GM13976 (cell line): ENCODE data around the gene ATP8B2.
"Not testable (repeated sequence)": the region's sequence is repeated elsewhere in the genome, so short reads cannot be mapped to it uniquely, and the experiment has no call there.

Experiments
- DNase-seq: peaks from one replicate; pipeline ENCODE4 v3.0.0; 2012; ENCODE audit warnings: low spot score
- in situ Hi-C: fragments of 300-500 bp; cut with MboI; formaldehyde crosslinking; loops from one replicate; pipeline ENCODE4 v1.12.0; 2022; ENCODE audit warnings: low sequenced_read_pairs, mixed read lengths, inconsistent platforms; ENCODE audit not compliant: unreplicated experiment
- TF ChIP-seq, protein P1 (sequence below): IDR thresholded peaks from 2 replicates; pipeline ENCODE4 v1.5.1; 2012; ENCODE audit warnings: borderline replicate concordance, mild to moderate bottlenecking; ENCODE audit not compliant: insufficient read depth; ENCODE audit errors: extremely low read depth, missing control alignments, control extremely low read depth

The ATP8B2 gene

DNA sequence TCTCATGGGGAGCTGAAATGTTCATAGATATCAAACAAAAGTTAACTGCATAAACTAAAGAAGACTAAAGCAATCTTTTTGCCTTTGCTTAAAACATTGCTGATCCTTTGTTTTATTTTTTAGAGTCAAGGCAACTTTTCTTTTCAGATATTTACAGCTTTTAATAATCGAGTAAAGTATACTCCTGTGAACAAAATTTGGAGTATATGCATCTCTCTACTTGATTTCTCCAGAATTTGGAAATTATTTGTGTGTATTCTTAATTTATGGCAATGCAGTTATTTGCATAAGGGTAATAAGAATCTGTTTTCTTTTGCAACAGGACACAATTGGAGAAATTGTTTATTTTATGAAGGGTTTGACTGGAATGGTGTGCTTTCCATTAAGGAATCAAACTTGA is 8.6 kb upstream of the ATP8B2 start:
- TF ChIP-seq, protein P1, sequence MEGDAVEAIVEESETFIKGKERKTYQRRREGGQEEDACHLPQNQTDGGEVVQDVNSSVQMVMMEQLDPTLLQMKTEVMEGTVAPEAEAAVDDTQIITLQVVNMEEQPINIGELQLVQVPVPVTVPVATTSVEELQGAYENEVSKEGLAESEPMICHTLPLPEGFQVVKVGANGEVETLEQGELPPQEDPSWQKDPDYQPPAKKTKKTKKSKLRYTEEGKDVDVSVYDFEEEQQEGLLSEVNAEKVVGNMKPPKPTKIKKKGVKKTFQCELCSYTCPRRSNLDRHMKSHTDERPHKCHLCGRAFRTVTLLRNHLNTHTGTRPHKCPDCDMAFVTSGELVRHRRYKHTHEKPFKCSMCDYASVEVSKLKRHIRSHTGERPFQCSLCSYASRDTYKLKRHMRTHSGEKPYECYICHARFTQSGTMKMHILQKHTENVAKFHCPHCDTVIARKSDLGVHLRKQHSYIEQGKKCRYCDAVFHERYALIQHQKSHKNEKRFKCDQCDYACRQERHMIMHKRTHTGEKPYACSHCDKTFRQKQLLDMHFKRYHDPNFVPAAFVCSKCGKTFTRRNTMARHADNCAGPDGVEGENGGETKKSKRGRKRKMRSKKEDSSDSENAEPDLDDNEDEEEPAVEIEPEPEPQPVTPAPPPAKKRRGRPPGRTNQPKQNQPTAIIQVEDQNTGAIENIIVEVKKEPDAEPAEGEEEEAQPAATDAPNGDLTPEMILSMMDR: no peak
- no peak for DNase-seq
- in situ Hi-C loops: no loop called here

DNA sequence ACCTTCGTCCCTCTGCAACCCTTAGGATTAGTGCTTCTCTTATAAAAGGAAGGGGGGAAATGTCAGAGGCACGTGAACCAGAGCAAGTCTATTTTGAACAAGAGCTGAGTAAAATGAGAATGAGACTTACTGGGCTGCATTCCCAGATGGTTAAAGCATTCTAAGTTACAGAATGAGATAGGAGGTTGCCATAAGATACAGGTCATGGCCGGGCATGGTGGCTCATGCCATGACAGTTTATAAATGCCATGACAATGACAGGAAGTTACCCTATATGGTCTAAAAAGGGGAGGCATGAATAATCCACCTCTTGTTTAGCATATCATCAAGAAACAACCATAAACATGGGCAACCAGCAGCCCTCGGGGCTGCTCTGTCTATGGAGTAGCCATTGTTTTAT is 6.9 kb upstream of the ATP8B2 start:
- in situ Hi-C loops: no loop called here

DNA sequence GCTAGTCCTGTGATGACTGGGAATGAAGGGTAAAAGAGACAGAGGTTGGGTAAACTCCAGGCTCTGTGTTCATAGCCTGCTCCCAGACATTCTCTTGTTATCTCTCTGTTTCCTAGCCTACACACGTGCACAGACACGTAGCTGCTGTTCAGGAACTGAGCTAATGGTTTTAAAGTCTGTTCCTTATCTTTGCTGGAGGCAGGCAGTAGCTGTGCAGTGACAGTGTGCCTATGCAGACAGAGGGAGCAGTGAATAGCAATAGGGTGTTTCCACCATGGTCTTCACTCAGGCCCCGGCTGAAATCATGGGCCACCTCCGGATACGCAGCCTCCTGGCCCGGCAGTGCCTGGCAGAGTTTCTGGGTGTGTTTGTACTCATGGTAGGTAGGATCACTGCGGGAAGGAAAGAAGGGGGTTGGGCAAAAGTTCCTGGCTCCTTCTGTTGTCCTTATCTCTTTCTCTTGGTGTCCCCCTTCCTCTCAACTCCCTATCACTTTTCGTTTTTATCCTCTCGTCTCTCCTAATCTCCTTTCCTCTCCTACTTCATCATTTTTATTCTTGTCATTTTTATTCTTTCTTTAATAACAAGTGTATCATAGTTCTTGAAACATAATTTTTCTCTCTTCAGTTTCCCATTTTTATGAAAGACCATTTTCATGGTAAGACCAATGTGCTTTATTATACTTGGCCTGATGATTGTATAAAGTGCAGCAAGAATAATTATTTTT is 4.3 kb upstream of the ATP8B2 start, which contains the start of gene AQP10:
AQP10 (plus strand) TSS at position 212 of the 727 bp plus-strand sequence; CDS start at position 275, 63 bp downstream.
- DNase-seq: no peak
- in situ Hi-C loops: no loop called here
- TF ChIP-seq, protein P1: no peak

More for the DNA sequence above, 6.9 kb upstream of the ATP8B2 start:
- TF ChIP-seq, protein P1: no peak
- DNase-seq: no peak

DNA sequence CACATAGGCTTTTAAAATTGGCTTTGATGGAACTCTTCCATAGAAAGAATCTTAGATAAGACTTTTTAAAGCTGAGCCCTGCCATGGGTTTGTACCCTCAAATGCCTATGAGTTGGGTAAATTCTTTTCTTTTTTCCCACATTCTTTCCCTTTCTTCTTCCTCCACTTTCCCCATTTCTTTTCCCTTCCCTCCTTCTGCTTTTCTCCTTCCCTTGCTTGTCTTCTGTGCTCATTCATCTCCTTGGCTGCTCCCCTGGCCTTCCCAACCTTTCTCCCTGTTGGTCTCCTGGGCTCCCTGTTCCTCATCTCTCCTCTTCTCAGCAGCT is 3.8 kb upstream of the ATP8B2 start:
- DNase-seq, in situ Hi-C loops: not testable (repeated sequence)

DNA sequence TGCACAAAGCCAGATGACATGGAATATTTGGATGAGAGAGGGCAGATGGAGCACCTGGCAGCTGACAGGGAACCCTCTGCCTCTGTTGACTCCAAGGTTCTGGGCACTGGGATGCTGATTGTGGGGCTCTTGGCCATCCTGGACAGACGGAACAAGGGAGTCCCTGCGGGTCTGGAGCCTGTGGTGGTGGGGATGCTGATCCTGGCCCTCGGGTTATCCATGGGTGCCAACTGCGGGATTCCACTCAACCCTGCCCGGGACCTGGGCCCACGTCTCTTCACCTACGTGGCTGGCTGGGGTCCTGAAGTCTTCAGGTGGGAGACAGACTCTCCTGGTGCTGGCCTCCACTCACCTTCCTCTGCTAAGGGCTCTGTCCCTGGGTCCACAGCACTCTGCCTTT is 1.8 kb upstream of the ATP8B2 start:
- TF ChIP-seq, protein P1: no peak
- peak; percentile 10 for DNase-seq
- in situ Hi-C loops: no loop called here

DNA sequence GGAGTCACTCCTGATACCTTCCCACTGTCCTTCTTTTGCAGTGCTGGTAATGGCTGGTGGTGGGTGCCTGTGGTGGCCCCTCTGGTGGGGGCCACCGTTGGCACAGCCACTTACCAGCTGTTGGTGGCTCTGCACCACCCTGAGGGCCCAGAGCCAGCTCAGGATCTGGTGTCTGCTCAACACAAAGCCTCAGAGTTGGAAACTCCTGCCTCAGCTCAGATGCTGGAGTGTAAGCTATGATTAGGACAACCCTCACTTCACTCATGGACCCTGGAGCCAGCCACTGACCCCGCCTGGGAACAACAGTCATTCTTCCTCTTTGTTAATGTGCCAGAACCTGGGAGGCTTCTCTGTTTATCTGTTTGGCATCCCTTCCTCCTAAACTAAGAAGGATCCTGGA is 1.1 kb upstream of the ATP8B2 start:
- TF ChIP-seq, protein P1: no peak
- DNase-seq: peak; percentile 17
- in situ Hi-C loops: no loop called here

DNA sequence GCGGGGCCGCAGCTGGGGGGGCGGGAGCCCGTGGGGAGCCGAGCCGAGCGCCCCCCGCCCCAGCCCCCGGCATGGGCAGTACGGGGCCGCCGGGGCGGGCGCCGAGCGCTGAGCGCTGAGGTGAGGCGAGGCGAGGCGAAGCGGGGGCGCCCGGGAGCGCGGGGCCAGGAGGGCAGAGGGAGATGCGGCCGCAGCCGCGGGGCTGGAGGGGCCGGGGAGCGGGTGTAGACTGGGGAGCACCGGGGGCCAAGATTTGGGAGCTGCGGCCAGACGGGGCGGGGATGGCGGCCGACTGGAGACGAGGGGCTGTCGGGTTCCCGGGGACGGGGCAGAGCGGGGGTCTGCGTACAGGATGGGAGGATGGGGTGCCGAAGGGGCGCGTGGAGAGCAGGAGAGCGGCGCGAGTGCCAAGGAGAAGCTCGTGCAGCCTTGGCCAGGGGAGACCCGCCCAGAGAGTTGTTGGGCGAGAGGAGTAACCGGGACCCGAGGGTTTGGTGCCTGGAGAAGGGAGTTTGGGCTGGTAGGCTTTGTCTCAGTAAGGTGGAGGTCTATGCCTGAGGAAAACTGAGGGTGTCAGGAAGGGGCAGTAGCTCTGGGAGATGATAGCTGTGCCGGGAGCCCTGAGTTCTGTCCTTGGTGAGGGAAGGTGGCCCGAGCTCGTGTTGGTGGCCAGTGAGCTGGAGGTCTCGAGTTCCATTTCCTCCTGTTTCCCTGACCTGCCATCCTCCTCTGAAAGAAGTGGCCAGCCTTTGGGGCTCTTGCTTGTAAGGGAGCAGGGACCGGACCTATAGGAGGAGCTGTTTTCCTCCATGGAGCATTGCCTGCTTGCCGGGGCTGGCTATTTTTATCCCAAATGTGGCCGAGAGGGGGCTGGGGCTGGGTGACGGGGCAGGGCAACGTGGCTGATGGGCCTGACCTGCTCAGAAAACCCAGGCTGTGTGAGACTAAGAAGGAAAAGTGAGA is 539 bp downstream of the ATP8B2 start:
- TF ChIP-seq, protein P1: no peak

More for the DNA sequence above, 539 bp downstream of the ATP8B2 start:
- peak; percentile 53 for DNase-seq
- in situ Hi-C loops: no loop called here
